HL-60 (cell line): ENCODE results near the gene PA2G4.

ENCODE experiments used
- GABPA ChIP-seq: IDR thresholded peaks from 2 replicates; pipeline ENCODE4 v1.6.1; 2012; ENCODE audit warnings: low read depth
- POLR2AphosphoS5 ChIP-seq: IDR thresholded peaks from 2 replicates; pipeline ENCODE4 v1.6.1; 2012; ENCODE audit warnings: low read depth
- TF ChIP-seq, protein P1 (sequence below): IDR thresholded peaks from one replicate; pipeline ENCODE4 v1.5.1; 2011; ENCODE audit warnings: low read length, control low read depth, inconsistent platforms; ENCODE audit not compliant: insufficient read depth
- TF ChIP-seq, protein P2 (sequence below): IDR thresholded peaks from 2 replicates; pipeline ENCODE4 v1.6.1; 2012; ENCODE audit warnings: low read depth; ENCODE audit not compliant: insufficient replicate concordance

DNA sequence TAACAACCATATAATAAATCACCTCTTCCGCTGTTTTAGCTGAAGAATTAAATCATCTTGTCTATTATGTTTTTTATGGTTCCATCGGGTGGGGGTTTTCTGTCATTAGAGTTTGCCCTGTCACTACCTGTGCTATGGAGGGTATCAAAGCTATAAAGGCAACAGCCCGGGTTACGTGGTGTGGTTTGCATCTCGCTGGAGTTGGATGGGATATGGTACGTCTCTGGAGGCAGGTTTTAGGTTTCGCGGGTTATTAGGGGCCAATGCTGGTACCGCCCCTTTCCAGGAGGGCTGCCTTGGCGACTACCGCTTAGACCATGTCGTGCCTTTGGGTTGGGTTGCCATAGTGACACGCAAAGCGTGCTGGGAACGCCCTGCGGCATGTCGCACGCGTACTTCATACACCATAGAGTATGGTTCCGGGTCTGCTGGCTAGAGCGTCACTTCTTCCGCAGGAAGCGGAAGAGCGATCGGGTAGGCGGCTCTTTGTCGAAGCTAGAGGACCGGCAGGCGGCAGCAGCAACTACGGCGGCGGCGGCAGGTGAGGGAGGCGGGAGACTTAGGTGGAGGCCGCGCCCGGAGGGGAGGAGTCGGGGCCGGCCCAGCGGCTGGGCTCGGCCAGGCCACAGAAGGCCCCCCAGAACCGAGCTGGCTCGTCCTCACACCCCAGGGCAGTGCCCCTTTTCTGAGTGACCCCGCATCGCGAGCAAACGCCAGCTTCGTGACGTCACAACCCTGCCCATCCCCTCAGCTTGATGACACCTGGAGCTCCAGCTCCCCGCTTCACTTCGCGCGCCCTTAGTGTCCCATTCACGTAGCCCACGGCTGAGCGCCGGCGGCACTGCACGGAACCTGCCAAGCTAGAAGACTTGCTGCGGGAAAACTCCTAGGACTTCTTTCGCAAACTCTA, 13.7 kb downstream of the PA2G4 start, which contains the start of gene ZC3H10:
- TF ChIP-seq, protein P1, sequence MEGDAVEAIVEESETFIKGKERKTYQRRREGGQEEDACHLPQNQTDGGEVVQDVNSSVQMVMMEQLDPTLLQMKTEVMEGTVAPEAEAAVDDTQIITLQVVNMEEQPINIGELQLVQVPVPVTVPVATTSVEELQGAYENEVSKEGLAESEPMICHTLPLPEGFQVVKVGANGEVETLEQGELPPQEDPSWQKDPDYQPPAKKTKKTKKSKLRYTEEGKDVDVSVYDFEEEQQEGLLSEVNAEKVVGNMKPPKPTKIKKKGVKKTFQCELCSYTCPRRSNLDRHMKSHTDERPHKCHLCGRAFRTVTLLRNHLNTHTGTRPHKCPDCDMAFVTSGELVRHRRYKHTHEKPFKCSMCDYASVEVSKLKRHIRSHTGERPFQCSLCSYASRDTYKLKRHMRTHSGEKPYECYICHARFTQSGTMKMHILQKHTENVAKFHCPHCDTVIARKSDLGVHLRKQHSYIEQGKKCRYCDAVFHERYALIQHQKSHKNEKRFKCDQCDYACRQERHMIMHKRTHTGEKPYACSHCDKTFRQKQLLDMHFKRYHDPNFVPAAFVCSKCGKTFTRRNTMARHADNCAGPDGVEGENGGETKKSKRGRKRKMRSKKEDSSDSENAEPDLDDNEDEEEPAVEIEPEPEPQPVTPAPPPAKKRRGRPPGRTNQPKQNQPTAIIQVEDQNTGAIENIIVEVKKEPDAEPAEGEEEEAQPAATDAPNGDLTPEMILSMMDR: no peak
- peak; percentile 100 for TF ChIP-seq POLR2AphosphoS5
- TF ChIP-seq, protein P2, sequence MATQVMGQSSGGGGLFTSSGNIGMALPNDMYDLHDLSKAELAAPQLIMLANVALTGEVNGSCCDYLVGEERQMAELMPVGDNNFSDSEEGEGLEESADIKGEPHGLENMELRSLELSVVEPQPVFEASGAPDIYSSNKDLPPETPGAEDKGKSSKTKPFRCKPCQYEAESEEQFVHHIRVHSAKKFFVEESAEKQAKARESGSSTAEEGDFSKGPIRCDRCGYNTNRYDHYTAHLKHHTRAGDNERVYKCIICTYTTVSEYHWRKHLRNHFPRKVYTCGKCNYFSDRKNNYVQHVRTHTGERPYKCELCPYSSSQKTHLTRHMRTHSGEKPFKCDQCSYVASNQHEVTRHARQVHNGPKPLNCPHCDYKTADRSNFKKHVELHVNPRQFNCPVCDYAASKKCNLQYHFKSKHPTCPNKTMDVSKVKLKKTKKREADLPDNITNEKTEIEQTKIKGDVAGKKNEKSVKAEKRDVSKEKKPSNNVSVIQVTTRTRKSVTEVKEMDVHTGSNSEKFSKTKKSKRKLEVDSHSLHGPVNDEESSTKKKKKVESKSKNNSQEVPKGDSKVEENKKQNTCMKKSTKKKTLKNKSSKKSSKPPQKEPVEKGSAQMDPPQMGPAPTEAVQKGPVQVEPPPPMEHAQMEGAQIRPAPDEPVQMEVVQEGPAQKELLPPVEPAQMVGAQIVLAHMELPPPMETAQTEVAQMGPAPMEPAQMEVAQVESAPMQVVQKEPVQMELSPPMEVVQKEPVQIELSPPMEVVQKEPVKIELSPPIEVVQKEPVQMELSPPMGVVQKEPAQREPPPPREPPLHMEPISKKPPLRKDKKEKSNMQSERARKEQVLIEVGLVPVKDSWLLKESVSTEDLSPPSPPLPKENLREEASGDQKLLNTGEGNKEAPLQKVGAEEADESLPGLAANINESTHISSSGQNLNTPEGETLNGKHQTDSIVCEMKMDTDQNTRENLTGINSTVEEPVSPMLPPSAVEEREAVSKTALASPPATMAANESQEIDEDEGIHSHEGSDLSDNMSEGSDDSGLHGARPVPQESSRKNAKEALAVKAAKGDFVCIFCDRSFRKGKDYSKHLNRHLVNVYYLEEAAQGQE: no peak
- peak; percentile 98 for TF ChIP-seq GABPA
